Measurements from ENCODE around the gene CITED4.

Gene CITED4

DNA sequence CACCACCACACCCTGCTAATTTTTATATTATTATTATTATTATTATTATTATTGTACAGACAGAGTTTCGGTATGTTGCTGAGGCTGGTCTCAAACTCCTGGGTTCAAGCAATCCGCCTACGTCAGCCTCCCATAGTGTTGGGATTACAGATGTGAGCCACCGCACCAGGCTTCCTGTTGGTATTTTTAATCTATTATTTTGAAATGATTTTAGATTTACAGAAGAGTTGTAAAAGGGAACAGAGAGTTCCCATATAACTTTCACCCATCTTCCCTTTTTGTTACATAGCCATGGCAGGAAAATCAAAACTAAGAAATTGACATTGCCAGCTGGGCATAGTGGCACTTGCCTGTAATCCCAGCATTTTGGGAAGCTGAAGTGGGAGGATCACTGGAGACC lies 42.9 kb upstream of the CITED4 start:
- H3K4me3 ChIP-seq (ENCODE audit: low read length), result no peak overlapping the region
- DNase-seq (ENCODE audit: low read depth), result no peak
- TF ChIP-seq, protein P1, sequence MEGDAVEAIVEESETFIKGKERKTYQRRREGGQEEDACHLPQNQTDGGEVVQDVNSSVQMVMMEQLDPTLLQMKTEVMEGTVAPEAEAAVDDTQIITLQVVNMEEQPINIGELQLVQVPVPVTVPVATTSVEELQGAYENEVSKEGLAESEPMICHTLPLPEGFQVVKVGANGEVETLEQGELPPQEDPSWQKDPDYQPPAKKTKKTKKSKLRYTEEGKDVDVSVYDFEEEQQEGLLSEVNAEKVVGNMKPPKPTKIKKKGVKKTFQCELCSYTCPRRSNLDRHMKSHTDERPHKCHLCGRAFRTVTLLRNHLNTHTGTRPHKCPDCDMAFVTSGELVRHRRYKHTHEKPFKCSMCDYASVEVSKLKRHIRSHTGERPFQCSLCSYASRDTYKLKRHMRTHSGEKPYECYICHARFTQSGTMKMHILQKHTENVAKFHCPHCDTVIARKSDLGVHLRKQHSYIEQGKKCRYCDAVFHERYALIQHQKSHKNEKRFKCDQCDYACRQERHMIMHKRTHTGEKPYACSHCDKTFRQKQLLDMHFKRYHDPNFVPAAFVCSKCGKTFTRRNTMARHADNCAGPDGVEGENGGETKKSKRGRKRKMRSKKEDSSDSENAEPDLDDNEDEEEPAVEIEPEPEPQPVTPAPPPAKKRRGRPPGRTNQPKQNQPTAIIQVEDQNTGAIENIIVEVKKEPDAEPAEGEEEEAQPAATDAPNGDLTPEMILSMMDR (conservative IDR thresholded peaks at IDR 0.05; ENCODE audit: low read depth, low read length), result no peak

DNA sequence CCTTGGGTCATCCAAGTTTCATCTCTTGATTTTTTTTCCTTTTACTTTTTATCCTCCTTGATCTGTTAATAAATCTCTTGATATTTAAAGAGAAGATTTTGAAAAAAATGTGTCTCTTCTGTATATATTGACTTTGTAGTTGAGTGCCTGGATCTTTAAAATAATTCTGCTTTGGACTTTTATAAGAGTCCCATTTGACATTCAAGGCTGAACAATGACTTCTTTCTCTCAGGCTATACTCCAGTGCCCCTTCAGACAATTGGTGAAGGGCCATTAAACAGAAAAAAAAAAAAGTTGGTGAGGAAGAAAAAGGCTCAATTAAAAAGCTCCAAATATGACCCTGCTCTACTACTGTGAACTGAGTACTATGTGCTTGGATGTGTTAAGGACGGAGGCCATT lies 40.9 kb upstream of the CITED4 start:
- H3K4me3 ChIP-seq (ENCODE audit: low read length), result no peak overlapping the region
- TF ChIP-seq, protein P1 (conservative IDR thresholded peaks at IDR 0.05; ENCODE audit: low read depth, low read length), result no peak
- DNase-seq (ENCODE audit: low read depth), result no peak

DNA sequence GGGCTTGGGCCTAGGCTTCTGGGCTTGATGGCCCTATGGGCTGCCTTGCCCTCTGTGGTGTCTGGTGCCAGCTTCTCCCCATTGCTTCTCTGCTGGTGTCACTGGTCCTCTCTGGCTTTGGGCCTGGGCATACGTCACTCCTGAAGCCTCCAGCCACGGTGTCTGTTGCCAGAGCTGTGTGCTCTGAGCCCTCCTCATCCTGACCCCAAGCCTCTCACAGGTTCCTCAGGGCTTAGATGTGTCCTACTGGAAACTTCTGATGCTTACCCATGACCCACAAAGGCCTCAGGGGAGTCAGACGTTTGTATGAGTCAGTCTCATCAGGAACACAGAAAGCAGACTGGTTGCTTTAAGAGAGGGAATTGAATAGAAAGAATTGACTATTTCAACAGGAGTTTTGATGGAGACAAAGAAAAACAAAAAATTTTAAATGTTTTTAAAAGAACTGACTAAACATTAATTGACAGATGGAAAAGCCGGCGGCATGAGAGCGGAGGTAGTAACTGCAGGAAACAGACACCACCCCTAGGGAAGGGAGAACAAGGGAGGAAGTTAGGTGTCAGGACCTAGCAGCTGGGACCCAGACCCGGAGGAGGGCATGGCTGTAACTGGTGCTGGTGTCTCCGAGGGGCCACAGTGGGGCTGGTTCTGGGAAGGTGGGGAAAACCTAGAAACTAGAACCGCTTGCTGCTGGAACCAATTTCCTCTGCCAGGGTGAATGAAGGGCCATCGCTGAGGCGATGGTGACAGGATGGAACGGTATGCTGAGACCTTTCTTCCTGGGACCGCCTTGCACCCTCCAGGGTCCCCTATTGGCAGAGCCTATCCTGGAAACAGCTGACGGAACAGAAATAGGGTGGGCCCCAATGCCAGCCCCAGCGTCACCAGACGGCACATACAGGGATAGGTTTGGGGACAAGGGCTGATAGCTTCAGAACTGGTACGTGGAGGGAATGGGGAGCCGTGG lies 40.0 kb upstream of the CITED4 start:
- DNase-seq (ENCODE audit: low read depth), result peak; percentile 51
- TF ChIP-seq, protein P1 (conservative IDR thresholded peaks at IDR 0.05; ENCODE audit: low read depth, low read length), result no peak
- H3K4me3 ChIP-seq (ENCODE audit: low read length), result no peak overlapping the region

DNA sequence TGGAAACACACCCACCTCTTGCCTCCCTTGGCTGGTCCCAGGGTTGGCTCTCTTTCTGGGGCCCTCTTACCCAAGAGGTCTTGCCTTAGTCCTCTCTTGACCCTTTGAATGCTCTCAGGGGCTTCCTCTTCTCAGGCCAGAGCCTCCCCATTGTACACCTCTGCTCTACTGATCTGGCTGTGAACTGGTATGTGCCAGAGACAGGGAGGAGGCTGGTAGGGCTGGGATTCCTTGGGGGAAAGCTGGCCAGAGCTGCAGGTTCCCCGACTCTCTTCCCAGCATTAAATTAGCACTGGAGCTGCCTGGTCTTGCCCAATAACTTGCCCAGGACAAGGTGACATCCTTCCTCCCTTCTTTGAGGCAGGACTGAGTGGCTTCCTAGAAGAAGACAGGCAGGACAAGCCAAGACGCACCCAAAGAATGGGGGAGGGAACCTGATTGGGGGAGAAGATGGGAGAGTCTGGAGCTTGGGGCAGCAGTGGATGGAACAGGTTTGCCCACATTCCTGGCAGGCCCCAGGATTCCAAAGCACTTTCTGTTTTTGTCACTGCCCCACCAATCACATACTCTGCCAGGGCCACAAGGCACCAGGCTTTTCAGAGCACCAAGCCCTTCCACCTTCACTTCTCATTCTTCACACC lies 37.2 kb upstream of the CITED4 start:
- no peak overlapping the region for H3K4me3 ChIP-seq (ENCODE audit: low read length)
- DNase-seq (ENCODE audit: low read depth), result no peak
- TF ChIP-seq, protein P1 (conservative IDR thresholded peaks at IDR 0.05; ENCODE audit: low read depth, low read length), result no peak

DNA sequence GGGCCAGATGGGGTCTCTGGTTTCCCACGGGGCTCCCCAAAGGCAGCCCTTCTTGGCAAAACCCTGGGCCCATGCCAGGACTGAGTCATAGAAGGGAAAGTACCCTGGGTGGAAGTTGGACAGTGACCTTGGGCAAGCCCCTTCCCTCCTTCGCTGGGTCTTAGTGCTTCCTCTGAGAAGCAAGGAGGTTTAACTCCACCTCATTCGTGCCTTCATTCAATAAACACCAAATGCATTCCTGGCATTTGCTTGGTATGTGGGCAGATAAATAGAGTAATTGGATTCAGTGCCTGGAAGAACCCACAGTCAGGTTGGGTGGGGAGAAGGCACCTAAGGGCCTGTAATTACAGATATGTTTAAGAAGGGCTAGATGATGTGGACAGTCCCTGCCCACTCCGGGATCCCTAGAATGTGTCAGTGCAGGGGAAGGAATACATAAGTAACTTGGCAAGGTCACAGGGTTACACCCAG lies 36.3 kb upstream of the CITED4 start:
- no peak overlapping the region for H3K4me3 ChIP-seq (ENCODE audit: low read length)
- DNase-seq (ENCODE audit: low read depth), result peak; percentile 26
- TF ChIP-seq, protein P1 (conservative IDR thresholded peaks at IDR 0.05; ENCODE audit: low read depth, low read length), result no peak

DNA sequence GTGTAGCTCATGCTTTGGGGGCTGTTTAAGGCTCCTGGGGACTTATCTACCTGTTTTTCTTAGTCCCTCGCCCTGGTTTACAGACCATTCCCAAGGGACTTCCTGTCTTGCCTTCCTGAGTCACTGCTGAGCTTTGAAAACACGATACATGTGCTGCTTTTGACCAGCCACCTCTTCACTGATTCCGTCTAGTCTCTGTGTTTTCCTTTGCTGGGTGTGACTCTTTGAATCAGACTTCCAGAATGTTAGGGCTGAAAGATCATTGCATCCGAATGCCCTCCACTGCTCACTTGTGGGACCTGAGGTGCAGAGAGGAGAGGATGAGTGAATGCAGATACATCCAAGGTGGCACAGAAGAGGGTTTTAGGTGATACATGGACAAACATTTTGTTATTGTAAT lies 35.4 kb upstream of the CITED4 start:
- H3K4me3 ChIP-seq (ENCODE audit: low read length), result no peak overlapping the region
- TF ChIP-seq, protein P1 (conservative IDR thresholded peaks at IDR 0.05; ENCODE audit: low read depth, low read length), result no peak
- DNase-seq (ENCODE audit: low read depth), result no peak

Data from retinal pigment epithelial cell (primary cell).